CMK (cell line): ENCODE measurements around the gene ITIH5.
A peak's percentile ranks its signal among the peaks of the same experiment; 100 is the strongest.

Source experiments
- DNase-seq: peaks from one replicate; pipeline ENCODE4 v3.0.0-alpha.2; 2010; ENCODE audit warnings: low read depth

Gene ITIH5

DNA sequence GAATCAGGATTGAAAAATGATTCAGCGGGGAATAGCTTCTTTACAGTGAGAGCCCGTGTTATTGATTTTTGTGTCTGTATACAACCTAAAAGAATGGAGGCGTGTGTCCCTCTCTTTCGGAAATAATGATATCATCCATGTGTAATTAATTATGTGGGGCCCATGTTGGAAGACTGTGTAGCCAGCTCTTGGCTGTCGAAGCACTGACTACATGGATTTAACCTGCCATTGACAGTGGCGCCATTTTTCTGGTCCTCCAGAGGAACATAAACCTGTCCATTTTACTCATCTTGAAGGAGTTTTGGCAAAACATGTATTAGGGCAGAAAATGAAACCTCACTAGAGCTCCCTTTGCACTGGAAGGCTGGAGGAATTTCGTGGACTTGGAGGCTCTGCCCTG lies 119.6 kb downstream of the ITIH5 start:
- no peak for DNase-seq

DNA sequence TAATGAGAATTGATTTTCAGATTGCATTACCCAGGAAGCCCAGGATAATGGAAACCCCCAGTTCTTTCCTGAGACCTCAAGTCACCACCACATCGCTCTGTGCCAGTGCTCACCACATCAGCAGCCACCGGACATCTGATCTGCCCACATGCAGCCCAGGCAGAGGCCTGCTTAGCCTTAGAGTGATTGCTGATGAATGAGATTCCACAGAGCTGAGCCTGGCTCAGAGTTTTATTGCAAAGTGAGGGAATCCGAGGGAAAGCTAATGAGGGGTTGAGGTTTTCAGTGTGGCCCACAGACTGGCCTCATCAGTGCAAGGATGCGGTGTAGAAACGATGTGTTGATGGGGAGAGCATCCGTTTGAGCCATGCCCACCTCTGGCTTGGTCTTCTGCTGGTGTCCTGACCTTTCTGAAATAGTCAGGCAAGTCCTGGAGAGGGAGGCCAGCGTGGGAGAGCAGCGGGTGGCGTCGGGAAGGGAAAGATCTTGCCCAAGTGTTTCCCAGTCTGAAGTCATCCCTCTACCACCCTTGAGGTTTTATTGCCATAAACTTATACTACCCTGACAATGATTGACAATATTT lies 120.3 kb downstream of the ITIH5 start:
- DNase-seq = no peak

DNA sequence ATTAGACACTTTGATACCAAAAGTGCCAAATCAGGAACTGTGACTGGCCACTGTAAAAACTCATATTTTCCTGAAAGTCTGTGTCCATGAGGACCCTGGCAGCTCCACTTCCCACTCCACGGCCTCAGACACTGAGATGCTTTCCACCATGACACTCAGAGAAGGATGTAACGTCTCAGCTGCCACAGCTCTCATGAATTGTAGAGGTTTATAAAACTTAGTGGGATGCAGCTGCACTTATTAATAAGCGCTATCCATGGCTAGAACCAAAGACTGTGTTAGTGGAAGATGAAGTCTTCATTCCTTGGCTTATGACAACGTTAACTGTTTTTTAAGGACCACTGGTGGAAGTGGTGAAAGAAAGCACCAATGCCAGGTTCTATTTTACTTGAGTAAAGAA lies 121.0 kb downstream of the ITIH5 start:
- no peak for DNase-seq

DNA sequence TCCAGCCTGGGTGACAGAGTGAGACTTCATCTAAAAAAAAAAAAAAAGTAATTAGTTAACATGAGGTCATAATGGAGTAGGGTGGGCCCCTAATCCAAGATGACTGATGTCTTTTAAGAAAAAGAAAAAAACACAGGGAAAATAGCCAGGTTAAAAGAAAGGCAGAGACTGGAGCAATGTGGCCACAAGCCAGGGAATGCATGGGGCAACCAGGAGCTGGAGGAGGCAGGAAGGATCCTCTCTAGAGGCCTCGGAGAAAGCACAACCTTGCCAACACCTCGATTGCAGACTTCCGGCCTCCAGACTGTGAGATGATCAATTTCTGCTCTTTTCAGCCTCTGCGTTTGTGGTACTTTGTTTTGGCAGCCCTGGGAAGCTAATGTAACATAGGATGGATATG lies 121.5 kb downstream of the ITIH5 start:
- no peak for DNase-seq

DNA sequence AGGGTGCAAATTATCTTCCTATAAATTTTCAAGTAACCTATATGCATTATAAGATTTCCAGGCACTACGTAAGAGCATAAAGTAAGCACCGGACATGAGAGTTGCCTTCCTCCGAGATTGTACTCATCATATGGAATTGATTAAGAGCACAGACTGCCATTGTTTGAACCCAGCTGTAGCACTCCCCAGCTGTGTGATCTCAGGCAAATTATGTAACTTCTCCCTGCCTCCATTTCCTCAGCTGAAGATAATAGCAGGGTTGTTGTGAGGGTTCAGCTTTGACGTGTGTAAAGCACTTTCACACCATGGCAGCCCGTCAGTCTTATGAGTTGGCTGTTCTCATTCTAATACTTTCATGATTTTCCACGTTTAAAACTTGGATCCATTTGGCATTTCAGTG lies 122.6 kb downstream of the ITIH5 start:
- DNase-seq = no peak

DNA sequence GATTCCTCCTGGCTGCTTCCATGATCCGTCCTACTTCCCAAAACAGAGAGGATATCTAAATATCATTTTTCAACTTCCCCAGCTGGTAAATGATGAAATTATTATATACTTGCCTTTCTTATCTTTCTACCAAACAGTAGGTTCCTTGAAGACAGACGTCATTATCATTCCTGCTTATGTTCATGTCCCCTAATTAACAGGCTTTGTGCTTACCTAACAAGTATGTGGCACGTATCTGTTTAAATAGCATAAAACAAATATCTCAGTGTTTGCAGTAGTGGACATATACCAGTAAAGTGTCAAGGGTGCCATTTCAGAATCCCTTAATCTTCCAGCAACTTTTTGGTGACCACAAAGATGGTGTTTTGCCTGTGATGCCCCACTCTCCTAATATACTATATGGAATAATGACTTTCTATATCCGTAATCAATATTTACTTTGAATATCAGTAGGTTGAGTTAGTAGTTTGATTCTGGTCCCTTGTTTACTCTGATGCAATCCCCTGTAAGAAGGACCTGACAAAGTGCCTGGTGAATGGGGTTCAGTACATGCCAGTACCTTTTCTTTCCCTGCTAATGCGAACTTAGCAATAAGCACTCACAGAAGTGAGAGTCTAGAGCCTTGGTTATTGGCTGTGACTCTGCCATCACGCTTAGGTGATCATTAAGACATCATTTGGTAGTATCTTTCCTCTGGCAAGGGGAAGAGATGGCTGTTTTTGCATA lies 124.4 kb downstream of the ITIH5 start:
- DNase-seq = no peak

DNA sequence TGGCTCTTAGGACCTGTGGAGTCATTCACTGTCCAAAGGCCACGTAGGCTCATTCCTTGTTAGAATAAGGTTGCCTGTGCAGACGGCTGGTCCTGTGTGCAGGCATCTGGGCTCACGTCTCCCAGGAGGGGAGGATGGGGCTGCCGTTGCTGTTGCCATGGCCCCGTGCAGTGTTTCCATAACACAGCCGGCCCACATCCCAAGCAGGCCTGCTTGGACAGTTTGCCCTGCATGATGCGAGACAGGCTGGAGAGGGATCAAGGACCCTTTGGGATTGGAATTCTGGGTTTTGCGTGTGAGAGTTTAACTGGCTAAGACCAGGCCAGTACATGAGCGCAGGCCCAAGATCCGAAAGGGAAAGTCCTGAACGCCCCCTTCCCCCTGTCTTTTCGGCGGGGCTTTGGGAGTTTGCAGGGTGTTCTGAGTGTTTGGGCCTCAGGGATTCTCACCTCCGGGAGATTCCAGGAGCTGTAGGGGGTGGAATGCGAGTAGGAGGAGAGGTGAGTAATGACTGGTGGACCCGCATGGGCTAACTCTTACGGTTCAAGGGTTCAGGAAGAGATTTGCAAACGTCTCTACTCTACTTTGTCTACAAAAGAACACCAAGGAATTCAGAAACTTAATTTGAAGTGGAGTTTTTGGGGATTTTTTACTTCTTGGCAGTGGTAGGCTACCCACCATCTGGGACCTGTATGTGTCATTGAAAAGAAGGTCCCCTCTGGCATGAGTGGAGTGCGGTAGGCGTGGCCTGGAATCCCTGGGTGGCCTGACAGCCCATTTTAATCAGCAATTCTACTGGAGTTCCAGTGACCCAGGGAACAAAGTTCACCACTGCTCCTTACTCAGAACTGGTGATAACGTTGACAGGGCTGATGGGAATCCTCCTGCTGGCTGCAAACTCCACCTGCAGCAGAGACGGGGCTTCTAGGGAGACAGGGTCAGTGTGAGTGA lies 125.4 kb downstream of the ITIH5 start:
- DNase-seq = no peak

DNA sequence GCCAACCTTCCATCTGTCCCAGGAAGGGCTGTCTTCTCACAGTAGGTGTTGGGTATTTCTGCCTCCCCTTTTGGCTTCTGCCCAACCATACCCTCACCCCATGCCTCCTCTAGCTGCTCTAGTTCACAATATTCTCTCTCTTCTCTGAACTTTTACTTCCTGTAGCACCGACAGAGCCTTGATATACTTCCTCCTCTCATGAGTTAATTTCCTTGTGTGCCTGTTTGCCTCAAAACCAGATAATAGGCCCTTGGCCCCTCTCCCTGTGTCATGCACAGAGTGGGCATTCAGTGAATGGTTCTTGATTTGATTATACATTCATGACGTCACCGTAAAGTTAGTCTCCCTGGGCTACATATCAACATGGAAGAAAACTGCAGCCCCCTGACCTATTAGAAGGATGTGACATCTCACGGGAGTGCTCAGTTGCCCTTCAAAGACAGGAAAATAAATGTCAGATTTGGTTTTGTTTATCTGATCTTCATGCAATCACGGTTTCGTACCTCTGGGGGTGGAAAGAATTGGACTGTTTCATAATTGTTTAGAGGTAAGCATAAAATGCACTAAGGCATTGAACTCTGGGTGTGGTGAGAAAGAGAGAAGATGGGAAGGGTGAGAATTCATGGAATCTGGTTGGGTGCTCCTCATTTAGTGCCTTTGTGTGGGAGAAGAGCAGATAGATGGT lies 127.7 kb downstream of the ITIH5 start:
- DNase-seq = no peak

DNA sequence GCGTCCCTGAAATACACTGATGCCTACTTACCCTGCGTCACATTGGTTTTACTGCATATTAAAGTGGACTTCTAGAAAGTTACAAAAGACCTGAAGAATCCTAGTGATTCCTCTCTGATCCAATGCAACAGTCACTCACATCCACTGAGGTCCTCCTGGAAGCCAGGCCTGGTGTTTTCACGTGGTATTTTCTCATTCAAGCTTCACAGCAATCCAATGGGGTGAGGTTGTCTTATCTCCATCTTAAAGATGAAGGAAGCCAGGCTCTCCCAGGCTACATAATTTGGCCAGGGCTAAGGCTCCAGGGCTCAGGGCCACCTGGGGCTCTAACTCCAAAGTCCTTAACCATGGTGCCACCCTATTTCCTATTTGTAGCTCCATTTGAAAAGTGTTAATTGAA lies 129.6 kb downstream of the ITIH5 start:
- no peak for DNase-seq

DNA sequence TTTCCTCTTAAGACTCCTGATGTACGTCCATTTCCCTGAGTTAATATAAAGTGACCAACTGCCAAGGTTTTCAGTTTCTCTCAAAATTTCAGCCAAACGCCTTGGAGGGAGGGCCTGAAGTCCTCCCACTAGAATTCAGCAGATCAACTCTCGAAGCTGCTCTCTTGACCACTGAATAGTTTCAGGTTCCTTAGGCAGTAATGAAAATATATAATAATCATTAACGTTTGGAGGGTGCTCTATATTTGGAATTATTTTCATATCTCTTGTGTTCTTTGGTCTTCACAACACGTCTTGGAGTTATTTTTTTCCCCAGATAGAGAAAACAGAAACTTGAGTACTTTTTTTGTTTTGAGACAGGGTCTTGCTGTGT lies 132.3 kb downstream of the ITIH5 start:
- DNase-seq = no peak

DNA sequence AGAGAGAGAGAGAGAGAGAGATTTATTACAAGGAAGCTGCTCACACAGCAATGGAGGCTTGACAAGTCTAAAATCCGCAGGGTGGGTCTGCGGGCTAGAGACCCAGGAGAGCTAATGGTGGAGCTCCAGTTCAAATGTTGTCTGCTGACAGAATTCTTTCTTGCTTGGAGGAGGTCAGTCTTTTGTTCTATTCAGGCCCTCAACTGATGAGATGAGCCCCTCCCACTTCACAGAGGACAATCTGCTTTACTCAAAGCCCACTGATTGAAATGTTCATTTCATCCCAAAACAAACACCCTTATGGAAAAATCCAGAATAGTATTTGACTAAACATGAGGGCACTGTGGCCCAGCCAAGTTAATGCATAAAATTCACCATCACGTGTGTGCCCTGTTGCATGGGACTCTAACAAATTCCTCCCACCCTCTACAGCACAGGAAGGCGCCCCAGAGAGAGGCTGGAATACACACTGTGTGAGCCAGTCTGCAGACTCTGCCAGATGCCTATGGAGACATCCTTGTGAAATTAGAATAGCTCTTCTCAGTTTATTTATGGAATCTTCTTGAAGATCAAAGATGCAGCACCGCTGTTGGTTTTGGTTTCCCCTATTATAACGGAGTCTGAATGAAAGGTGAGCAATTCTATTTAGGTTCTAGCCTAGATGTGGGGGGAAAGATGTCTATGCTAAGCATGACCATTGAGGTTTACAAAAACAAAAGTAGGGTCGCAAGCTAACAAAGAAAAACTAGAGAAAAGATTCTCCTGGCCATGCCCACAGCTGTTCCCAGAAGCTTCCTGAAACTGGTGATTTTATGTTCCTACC lies 132.9 kb downstream of the ITIH5 start:
- no peak for DNase-seq

DNA sequence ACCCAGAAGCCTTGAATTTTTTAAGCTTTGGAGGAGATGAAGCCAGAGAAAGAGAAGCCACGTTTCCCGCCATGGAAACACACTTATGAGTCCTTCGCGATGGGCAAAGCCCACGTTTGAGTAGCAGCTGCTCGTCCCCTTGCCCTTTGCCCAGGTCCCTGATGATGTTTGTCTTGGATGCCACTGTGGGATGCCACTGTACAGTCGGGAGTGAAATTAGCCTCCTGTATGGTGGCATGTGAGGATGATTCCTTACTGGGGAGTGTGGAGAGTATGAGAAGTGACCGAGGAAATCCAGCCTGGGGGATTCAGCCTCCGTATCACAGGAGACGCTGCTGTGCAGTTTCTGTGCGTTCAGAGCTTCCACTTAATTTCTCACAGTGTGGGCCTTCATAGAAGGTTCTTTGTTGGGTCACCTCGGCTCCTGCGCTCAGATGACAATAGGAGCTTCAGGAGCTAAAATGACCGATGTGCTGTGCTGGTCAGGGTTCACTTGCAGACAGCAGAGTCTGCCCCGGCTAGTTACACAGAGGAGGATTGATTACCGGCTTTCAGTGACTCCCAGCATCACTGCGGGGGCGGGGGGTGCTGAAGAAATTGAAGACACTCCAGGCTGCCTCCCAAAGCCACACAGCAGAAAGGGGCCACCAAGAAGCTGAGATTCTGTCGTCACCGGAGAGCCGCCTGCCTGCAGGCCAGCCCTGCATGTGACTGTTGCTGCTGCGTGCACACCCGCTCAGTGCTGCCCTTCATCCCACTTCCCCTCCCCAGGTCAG lies 133.9 kb downstream of the ITIH5 start:
- DNase-seq = no peak

DNA sequence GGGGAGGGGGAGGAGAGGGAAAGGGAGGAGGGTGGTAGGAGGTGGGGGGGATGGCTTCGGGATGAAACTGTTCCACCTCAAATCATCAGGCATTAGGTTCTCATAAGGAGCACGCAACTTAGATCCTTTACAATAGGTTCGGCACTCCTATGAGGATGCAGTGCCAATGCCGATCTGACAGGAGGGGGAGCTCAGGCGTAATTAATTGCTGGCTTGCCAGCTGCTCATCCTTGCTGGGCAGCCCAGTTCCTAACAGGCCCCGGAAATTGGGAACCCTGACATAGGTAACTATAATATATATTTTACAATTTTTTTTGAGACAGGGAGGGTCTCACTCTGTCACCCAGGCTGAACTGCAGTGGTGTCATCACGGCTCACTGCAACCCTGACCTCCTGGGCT lies 137.1 kb downstream of the ITIH5 start:
- no peak for DNase-seq

DNA sequence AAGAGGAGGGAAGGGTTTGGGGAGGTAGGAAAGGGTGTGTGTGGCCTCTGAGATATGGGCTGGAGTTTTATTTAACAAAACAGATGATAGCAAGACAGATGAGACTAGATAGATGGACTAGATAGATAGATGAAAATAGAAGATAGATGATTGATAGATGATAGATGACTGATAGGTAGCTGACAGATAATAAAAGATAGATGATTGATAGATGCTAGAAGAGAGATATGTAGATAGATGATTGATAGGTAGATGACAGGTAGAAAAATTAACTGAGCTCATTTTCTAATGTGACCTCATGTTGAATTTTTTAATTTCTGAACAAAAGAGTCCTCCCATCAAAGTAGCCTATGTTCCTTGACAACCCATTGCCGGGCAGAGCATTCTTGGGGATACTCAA lies 139.3 kb downstream of the ITIH5 start:
- no peak for DNase-seq

DNA sequence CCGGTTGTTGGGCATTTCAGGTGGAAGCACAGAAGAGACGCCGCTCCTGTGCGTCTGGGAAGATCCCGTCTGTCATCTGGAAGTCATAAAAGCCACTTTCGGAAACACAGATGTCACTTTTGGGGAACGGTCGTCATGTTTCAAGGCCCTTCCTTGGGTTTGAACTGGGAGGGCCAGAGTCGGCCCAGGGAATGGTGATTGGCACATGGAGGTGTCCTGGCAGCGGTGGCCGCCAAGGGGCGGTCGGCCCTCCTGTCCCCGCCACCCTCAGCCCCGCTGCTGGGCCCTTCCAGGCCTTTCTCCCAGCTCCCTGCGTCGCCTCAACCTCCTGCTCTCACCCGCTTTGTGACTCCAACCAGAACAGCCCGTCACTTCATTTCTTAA lies 140.8 kb downstream of the ITIH5 start:
- DNase-seq = no peak

DNA sequence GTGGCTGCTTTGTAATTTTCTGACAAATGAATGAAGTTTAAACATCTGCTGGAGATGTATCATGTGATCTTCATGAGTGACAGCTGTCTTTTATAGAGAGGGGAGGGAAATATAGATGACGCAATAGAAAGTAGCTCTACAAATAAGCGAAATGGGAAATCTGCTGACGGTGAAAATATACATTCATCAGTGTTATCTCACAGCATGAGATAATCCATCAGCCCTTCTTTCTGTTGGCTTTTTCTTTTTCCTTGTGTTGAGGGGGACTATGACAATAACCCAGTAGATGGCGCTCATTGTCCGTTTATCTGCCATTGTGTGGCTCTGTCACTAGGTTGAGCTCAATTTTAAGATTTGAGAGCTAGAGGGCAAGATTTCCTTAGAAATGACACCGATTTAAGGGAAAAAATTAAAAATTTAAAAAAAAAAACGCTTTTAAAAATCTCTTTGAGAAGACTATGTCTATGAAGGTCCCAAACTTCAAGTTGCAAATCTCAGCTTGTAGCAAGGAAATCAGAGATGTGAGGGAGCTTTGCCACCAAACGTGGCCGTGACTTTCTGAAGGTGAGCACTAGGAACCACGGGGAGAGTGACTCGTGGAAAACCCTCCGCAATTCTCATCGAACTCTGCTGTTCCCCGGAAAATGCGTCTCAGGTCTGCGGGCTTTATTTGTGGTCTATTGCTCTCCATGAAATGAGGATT lies 141.3 kb downstream of the ITIH5 start:
- DNase-seq = peak; percentile 25

DNA sequence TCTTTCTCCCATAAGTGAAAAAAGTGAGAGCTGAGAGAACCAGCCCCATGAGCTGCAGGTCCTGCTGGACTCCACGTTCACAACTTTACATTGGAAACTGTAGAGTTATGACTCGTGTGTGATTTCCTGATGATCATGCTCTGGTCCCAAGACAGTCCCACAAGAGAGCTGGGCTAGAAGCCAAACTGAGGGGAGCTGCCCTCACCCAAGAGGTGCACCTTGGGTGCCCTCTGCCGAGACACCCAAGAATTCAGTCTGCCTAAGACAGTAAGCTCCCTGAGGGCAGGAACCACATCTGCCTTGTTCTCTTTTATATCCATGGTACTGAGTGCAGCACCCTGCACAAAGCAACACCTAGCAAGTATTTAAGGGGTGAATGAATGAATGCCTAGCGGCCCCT lies 143.1 kb downstream of the ITIH5 start:
- DNase-seq = no peak

DNA sequence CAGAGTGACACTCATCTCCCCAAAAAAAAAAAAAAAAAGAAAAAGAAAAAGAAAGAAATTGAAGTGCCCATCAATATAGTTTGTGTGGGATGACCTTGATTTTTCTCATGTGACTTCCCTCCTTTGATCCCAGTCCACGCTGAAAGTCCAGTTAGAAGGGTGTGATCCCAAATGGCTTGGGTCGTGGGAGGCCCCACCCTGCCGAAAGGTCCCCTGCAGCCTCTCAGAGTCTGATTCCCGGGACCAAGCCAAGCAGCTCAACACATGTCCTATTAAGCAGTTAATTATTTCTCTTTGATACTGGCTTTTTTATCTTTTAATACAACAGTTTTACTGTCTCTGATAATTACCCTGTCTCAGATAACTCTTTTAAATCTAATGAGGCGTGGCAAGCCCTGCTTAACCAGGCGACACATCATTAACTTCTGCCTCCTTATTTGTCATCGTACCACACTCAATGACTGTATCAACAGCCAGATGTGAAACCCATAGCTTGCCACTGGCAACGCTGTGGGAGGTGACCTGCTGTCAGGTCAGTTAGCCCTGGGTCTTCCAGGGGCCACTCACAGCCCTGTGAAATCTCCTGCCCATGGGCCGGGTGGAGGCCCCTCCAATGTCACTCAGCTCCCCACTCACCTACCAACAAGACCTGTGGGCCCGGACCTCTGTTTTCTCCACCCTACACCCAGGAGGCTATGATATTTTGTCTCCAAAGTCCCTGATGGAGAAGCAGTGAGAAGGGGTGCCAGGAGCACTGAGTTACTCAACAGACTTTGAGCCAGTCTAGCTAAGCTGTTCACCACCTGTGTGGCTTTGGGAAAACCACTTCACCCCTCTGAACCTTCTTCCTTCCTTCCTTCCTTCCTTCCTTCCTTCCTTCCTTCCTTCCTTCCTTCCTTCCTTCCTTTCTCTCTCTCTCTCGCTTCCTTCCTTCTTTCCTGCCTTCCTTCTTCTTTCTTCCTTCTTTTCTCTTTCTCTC lies 146.0 kb downstream of the ITIH5 start:
- no peak for DNase-seq

DNA sequence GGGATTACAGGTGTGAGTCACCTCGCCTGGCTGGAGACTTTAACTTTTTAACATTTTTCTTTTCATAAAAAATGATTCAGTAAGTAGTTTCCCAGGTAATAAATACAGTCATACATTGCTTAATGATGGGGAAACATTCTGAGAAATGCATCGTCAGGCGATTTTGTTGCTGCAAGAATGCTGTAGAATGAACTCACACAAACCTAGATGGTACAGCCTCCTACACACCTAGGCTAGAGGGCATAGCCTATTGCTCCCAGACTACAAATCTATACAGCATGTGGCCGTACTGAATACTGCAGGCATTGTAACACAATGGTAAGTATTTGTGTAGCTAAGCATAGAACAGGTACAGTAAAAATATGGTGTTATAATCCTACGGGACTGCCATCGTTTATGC lies 147.4 kb downstream of the ITIH5 start:
- DNase-seq = no peak
